Kidney tubule cell (primary cell): ENCODE data around the gene LRP1.

Experiments used
- DNase-seq: peaks from one replicate; pipeline ENCODE4 v3.0.0-alpha.2; 2018; ENCODE audit warnings: low spot score

Gene LRP1

GRCh38 chr12:57223191-57224165 lies 95.2 kb downstream of the LRP1 start:
- no peak for DNase-seq

DNA sequence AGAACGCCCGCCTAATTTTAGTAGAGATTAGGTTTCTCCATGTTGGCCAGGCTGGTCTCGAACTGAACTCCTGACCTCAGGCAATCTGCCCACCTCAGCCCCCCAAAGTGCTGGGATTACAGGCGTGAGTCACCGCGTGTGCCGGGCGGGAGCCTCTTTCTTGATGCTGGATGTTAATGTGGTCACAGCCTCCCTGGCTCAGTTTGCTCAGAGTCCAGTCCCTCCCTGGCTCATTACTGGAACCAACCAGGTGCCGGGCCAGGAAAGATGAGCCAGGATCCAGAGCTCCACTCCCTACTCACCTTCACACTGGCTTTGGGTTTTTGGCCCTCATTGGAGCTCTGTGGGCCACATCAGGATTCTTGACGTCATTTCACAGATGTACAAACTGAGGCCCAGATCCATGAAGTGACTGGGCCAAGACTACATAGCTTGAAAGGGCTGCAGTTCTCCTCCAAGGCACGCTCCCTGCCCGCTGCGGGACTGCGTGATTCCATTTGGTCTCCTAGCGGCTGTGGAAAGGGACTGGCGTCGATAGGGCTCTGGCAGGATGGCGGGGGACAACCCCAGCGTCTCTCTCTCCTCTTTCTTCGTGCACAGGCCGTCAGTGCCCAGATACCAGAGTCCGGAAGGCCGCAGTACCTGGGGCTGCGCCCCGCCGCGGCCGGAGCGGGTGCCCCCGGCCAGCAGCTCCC lies 96.1 kb downstream of the LRP1 start:
- no peak for DNase-seq

- no peak for DNase-seq
Measured at GRCh38 chr12:57224973-57225679, 96.8 kb downstream of the LRP1 start.

DNA sequence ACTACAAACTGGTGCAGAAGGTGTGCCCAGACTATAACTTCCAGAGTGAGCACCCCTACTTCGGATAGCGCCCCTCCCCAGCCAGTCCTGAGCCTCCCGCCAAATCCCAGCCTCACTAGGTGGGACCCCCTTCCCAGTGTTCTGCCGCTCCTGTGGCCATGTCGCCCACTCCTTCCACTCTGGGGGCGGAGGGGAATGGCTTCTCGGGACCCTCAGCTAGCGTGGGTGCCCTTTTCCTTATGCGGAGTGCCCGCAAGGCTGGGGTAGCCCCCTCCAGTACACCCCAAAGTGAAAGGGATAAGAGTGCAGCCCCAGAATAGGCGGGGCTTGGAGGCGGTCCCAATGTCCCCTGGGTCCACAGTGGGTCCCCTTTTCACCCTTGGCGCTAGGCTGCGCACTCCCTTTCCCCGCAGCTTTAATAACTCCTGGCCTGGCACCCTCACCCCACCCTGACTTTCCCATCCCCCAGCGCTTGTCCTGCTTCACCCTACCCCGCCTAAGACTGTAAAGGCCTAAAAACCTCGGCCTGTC lies 97.5 kb downstream of the LRP1 start:
- DNase-seq: no peak

GRCh38 chr12:57226588-57227314 lies 98.5 kb downstream of the LRP1 start:
- no peak for DNase-seq

DNA sequence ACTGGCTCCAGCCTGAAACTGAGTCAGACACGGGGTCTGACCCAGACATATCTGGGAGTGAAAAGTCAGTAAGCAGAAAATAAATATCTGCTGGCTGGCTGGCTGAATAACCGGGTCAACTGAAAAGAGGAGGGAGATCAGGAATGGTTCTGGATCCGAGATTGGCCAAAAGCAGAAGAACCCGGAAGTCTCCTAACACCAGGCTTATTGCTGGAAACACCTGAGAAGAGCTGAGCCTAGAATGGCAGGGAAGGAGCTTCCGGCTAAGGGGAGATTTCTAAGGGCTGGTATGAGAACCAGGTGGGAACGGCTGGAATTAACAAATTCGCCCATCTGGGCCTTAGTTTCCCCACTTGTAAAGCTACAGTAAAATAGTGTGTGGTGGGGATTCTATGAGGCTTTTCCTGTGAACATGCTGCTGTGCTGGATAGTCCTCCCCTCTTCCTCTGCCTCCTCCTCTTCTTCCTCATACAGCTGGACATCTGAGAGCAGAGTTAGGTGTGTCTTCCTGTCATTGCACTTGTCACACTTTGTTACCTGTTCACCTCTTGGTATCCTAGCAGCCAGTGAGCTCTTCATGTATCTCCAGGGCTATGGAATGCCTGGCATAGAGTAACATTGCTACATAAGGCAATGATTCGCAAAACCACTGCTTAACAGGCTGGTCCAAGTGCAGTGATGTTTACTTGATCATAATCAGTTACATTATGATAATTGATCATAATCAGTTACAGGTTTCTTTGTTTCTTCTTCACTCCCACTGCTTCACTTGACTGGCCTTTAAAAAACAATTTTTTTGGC lies 99.2 kb downstream of the LRP1 start:
- peak; percentile 75 for DNase-seq

- DNase-seq: no peak
Measured at GRCh38 chr12:57229046-57229633, 100.9 kb downstream of the LRP1 start.

GRCh38 chr12:57229634-57230380 lies 101.5 kb downstream of the LRP1 start, which contains the start of gene SHMT2:
SHMT2 (plus strand) TSS chr12:57229711; CDS start chr12:57229779, 68 bp downstream.
- DNase-seq: peak; percentile 95

DNA sequence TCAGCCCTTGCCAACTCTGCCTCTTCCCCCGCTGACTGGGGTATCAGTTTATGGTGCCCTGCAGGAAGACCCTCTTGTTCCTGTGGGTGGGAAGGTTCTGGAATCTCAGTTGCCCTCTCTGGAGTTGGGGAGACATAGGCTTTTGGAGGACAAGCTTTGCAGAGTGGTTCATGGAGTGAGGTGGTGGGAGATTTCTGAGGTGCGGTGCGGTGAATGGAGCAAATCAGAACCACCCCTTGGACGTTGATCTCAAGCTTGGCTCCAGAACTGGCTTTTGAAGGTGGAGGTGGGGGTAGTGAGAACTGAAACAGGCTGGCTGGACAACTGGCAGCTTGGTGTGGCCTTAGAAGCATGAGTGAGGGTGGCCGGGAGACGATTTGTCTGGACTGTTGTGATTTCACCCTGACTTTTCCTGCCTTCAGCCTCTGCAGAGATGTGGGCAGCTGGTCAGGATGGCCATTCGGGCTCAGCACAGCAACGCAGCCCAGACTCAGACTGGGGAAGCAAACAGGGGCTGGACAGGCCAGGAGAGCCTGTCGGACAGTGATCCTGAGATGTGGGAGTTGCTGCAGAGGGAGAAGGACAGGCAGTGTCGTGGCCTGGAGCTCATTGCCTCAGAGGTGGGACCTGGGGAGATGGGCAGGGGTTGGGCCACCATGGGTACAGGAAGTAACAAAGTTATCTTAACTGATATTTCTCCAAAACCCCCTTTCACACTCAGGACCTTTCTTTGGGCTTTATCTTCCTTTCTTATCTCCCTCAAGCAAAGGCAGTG lies 102.3 kb downstream of the LRP1 start:
- DNase-seq: no peak

DNA sequence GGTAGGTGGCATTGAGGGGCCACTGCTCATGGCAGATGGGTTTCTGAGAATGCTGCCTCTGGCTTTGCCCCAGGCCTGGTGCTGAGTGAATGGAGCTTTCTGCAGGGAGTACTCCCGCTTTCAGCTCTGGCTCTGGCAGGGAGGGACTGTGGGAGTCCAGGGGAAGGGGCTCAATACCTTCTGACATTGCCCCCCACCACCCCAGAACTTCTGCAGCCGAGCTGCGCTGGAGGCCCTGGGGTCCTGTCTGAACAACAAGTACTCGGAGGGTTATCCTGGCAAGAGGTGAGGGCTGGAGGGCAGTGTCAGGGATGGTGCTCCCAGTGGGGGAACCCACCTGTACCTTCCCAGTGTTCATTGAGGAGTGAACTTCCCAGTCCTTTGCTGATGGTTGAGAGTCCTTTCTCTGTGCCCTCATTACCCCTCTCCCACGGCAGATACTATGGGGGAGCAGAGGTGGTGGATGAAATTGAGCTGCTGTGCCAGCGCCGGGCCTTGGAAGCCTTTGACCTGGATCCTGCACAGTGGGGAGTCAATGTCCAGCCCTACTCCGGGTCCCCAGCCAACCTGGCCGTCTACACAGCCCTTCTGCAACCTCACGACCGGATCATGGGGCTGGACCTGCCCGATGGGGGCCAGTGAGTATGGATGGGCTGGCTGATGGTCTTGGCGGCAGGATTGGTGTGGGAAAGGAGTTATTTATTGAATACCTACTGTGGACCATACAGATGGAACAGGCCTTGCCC lies 103.2 kb downstream of the LRP1 start:
- DNase-seq: no peak

DNA sequence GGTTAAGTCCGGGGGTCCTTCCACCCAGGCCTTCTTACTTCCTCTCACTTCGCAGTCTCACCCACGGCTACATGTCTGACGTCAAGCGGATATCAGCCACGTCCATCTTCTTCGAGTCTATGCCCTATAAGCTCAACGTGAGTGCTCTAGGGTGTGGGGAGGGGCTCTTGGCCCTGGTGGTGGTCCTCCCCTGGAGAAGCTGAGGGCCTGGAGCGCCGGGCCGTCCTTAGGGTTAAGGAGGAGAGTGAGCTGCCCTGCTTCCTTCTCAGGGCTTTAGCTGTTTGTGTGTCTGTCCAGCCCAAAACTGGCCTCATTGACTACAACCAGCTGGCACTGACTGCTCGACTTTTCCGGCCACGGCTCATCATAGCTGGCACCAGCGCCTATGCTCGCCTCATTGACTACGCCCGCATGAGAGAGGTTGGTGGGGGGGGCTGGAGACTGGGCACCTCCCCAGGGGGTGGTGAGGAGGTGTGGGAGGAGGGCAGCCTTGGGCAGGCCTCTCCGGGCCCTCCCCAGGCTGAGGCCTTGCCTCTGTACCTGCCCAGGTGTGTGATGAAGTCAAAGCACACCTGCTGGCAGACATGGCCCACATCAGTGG lies 104.0 kb downstream of the LRP1 start:
- DNase-seq: no peak

DNA sequence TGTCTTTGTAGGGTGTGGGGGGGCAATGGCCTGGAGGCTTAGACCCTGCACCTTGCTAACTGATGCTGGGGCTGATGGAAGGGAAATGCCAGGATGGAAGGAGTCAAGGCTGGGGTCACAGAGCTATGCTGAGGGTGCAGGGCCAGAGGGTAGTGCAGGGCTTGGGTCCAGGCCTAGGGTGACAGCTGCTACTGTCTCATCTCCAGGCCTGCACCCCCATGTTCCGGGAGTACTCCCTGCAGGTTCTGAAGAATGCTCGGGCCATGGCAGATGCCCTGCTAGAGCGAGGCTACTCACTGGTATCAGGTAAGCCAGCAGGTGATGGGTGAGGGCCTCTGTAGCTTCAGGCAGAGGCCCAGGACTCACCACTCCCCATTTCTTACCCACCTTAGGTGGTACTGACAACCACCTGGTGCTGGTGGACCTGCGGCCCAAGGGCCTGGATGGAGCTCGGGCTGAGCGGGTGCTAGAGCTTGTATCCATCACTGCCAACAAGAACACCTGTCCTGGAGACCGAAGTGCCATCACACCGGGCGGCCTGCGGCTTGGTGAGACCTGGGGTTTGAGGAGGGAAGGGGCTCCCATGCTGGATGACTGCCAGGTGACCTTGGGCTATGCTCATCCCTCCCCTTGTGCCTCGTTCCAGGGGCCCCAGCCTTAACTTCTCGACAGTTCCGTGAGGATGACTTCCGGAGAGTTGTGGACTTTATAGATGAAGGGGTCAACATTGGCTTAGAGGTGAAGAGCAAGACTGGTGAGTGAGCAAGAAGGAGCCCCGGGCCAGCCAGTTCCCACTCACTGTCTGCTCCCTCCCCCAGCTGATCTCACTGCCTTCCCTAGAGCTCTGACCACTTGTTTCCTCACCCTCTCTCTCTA lies 105.3 kb downstream of the LRP1 start:
- no peak for DNase-seq

GRCh38 chr12:57234233-57234570 lies 105.9 kb downstream of the LRP1 start:
- no peak for DNase-seq

GRCh38 chr12:57234571-57235016 lies 106.3 kb downstream of the LRP1 start:
- no peak for DNase-seq

- no peak for DNase-seq
Measured at GRCh38 chr12:57235017-57235727, 106.9 kb downstream of the LRP1 start.

DNA sequence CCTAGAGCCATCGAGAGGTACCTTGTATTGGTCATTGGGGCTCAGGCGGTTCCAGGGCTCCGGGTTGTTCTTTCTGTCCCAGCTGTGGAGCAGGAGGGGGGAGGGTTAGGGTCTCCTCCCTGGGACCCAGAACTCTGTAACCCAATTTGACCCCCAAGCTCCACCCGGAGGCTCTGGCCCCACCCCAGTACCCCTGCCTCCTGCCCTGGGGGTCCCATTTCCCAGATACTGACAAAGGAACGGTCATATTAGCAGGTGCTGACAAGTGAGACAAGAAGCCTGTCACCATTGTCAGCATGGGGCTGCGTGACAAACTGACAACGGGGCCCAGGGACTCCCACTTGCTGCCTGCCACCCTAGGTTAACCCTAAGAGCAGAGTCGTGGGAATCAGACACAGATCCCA lies 107.4 kb downstream of the LRP1 start:
- no peak for DNase-seq
